HUES6 (cell line): ENCODE measurements around the gene NUMBL.

Experiments used
- H3K27ac ChIP-seq: 2 replicates; pipeline ENCODE4 v1.7.0; 2013; ENCODE audit warnings: low read depth, mild to moderate bottlenecking, low read length, inconsistent platforms
- H3K27me3 ChIP-seq: 2 replicates; pipeline ENCODE4 v1.6.1; 2013; ENCODE audit warnings: low read length; ENCODE audit not compliant: control insufficient read depth, insufficient read depth
- H3K36me3 ChIP-seq: 2 replicates; pipeline ENCODE4 v1.6.1; 2013; ENCODE audit warnings: low read length; ENCODE audit not compliant: control insufficient read depth, insufficient read depth
- H3K4me1 ChIP-seq: 2 replicates; pipeline ENCODE4 v1.6.1; 2013; ENCODE audit warnings: low read length; ENCODE audit not compliant: control insufficient read depth, insufficient read depth
- H3K4me3 ChIP-seq: 2 replicates; pipeline ENCODE4 v1.5.1; 2013; ENCODE audit warnings: low read depth, low read length
- H3K9ac ChIP-seq: one replicate; pipeline ENCODE4 v1.6.1; 2013; ENCODE audit warnings: mild to moderate bottlenecking, low read length
- H3K9me3 ChIP-seq: 2 replicates; pipeline ENCODE4 v1.6.1; 2013; ENCODE audit warnings: low read depth, low read length; ENCODE audit not compliant: control insufficient read depth, insufficient read depth

Gene NUMBL

DNA sequence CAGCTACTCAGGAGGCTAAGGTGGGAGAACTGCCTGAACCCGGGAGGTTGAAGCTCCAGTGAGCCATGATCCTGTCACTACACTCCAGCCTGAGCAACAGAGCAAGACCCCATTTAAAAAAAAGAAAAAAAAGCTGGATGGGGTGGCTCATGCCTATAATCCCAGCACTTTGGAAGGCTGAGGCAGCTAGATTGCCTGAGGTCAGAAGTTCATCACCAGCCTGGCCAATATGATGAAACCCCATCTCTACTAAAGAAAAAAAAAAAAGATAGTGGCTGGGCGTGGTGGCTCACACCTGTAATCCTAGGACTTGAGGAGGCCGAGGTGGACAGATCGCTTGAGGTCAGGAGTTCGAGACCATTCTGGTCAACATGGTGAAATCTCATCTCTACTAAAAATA is 74.3 kb downstream of the NUMBL start:
- peaks cover 21% of the 10 kb centered on the region for H3K36me3 ChIP-seq
- no peak overlapping the region for H3K27ac ChIP-seq
- no peak overlapping the region for H3K9ac ChIP-seq
- peaks cover 17% of the 10 kb centered on the region for H3K27me3 ChIP-seq
- no peak overlapping the region for H3K4me3 ChIP-seq
- H3K9me3 ChIP-seq = no peaks in the 10 kb centered on the region
- peaks cover 3% of the 10 kb centered on the region; the same call in 1 of the 2 replicates for H3K4me1 ChIP-seq
